ENCODE measurements around the gene USH2A. TPM values are rescaled to one million over a fixed set of nuclear protein-coding genes. Genes with fewer than 3 reads are reported as not detected.

Gene USH2A
- total RNA-seq, 1 donor from 2014 or later = 0.02 TPM

GRCh38 chr1:216247937-216248336 is 175.3 kb downstream of the USH2A start:
- Histone ChIP-seq H3K4me2 (ENCODE audit: low read length) (no peak overlapping the region), H3K79me2 (ENCODE audit: insufficient read depth, low read length) (no peaks in the 10 kb centered on the region), H3K36me3 (ENCODE audit: insufficient read depth, low read length) (no peaks in the 10 kb centered on the region), H3K4me1 (ENCODE audit: insufficient read depth, low read length) (no peaks in the 10 kb centered on the region), H3K9me3 (ENCODE audit: insufficient read depth, low read depth, low read length) (no peaks in the 10 kb centered on the region), H3K4me3 (ENCODE audit: insufficient read depth, low read depth, low read length) (no peak overlapping the region), H3K9ac (ENCODE audit: low read length) (no peak overlapping the region), H3K27me3 (ENCODE audit: insufficient read depth, low read length) (no peaks in the 10 kb centered on the region), H2AFZ (ENCODE audit: low read depth, low read length) (no peak overlapping the region), H4K20me1 (ENCODE audit: insufficient read depth, low read length) (no peaks in the 10 kb centered on the region), H3K27ac (ENCODE audit: low read depth, low read length) (no peak overlapping the region)
- Mint-ChIP-seq H3K27ac (ENCODE audit: unreplicated experiment) (no peak overlapping the region), H3K4me1 (ENCODE audit: low read depth, unreplicated experiment) (no peaks in the 10 kb centered on the region), H3K27me3 (ENCODE audit: low read depth, unreplicated experiment) (no peaks in the 10 kb centered on the region), H3K4me3 (ENCODE audit: unreplicated experiment) (no peak overlapping the region), H3K9me3 (ENCODE audit: unreplicated experiment) (no peaks in the 10 kb centered on the region), H3K36me3 (ENCODE audit: low read depth, unreplicated experiment) (no peaks in the 10 kb centered on the region)
- no peak for FAIRE-seq
- TF ChIP-seq EZH2 (IDR thresholded peaks at IDR 0.05; ENCODE audit: insufficient read depth, low read length) (no peak), CTCF (IDR thresholded peaks at IDR 0.05; ENCODE audit: insufficient read depth, low read depth, low read length) (no peak)
- DNase-seq (ENCODE audit: low read depth) = no peak

- H3K27me3 ChIP-seq (ENCODE audit: insufficient read depth, low read length) = no peaks in the 10 kb centered on the region
- H3K27ac ChIP-seq (ENCODE audit: low read depth, low read length) = no peak overlapping the region
- no peaks in the 10 kb centered on the region for H3K36me3 ChIP-seq (ENCODE audit: insufficient read depth, low read length)
- H4K20me1 ChIP-seq (ENCODE audit: insufficient read depth, low read length) = no peaks in the 10 kb centered on the region
- FAIRE-seq (no peak), DNase-seq (ENCODE audit: low read depth) (no peak)
- H3K9me3 Mint-ChIP-seq (ENCODE audit: unreplicated experiment) = no peaks in the 10 kb centered on the region
- H3K9me3 ChIP-seq (ENCODE audit: insufficient read depth, low read depth, low read length) = no peaks in the 10 kb centered on the region
- no peak overlapping the region for H3K4me2 ChIP-seq (ENCODE audit: low read length)
- H3K27me3 Mint-ChIP-seq (ENCODE audit: low read depth, unreplicated experiment) = no peaks in the 10 kb centered on the region
- TF ChIP-seq EZH2 (IDR thresholded peaks at IDR 0.05; ENCODE audit: insufficient read depth, low read length) = no peak
- no peak for TF ChIP-seq CTCF (IDR thresholded peaks at IDR 0.05; ENCODE audit: insufficient read depth, low read depth, low read length)
- H3K4me3 Mint-ChIP-seq (ENCODE audit: unreplicated experiment) = no peak overlapping the region
- no peak overlapping the region for H2AFZ ChIP-seq (ENCODE audit: low read depth, low read length)
- H3K9ac ChIP-seq (ENCODE audit: low read length) = no peak overlapping the region
- H3K4me1 Mint-ChIP-seq (ENCODE audit: low read depth, unreplicated experiment) = no peaks in the 10 kb centered on the region
- H3K4me3 ChIP-seq (ENCODE audit: insufficient read depth, low read depth, low read length) = no peak overlapping the region
- no peaks in the 10 kb centered on the region for H3K36me3 Mint-ChIP-seq (ENCODE audit: low read depth, unreplicated experiment)
- H3K4me1 ChIP-seq (ENCODE audit: insufficient read depth, low read length) = no peaks in the 10 kb centered on the region
- H3K27ac Mint-ChIP-seq (ENCODE audit: unreplicated experiment) = no peak overlapping the region
- no peaks in the 10 kb centered on the region for H3K79me2 ChIP-seq (ENCODE audit: insufficient read depth, low read length)
Observed at GRCh38 chr1:216246577-216247203, 176.6 kb downstream of the USH2A start.

GRCh38 chr1:216238844-216239243 is 184.4 kb downstream of the USH2A start:
- no peaks in the 10 kb centered on the region for H3K4me1 ChIP-seq (ENCODE audit: insufficient read depth, low read length)
- H2AFZ ChIP-seq (ENCODE audit: low read depth, low read length) = no peak overlapping the region
- no peaks in the 10 kb centered on the region for H3K27me3 ChIP-seq (ENCODE audit: insufficient read depth, low read length)
- no peak for TF ChIP-seq EZH2 (IDR thresholded peaks at IDR 0.05; ENCODE audit: insufficient read depth, low read length)
- no peak for TF ChIP-seq CTCF (IDR thresholded peaks at IDR 0.05; ENCODE audit: insufficient read depth, low read depth, low read length)
- no peaks in the 10 kb centered on the region for H3K36me3 ChIP-seq (ENCODE audit: insufficient read depth, low read length)
- Mint-ChIP-seq H3K4me3 (ENCODE audit: unreplicated experiment) (no peak overlapping the region), H3K27me3 (ENCODE audit: low read depth, unreplicated experiment) (no peaks in the 10 kb centered on the region), H3K9me3 (ENCODE audit: unreplicated experiment) (no peaks in the 10 kb centered on the region), H3K36me3 (ENCODE audit: low read depth, unreplicated experiment) (no peaks in the 10 kb centered on the region), H3K4me1 (ENCODE audit: low read depth, unreplicated experiment) (peaks cover 6% of the 10 kb centered on the region), H3K27ac (ENCODE audit: unreplicated experiment) (no peak overlapping the region)
- H3K9ac ChIP-seq (ENCODE audit: low read length) = no peak overlapping the region
- no peaks in the 10 kb centered on the region for H3K9me3 ChIP-seq (ENCODE audit: insufficient read depth, low read depth, low read length)
- no peak overlapping the region for H3K4me2 ChIP-seq (ENCODE audit: low read length)
- DNase-seq (ENCODE audit: low read depth) = no peak
- no peak for FAIRE-seq
- no peaks in the 10 kb centered on the region for H4K20me1 ChIP-seq (ENCODE audit: insufficient read depth, low read length)
- no peak overlapping the region for H3K4me3 ChIP-seq (ENCODE audit: insufficient read depth, low read depth, low read length)
- no peaks in the 10 kb centered on the region for H3K79me2 ChIP-seq (ENCODE audit: insufficient read depth, low read length)
- H3K27ac ChIP-seq (ENCODE audit: low read depth, low read length) = no peak overlapping the region
